Cardiac fibroblast (primary cell): Measurements from ENCODE around the gene TSSK1B.
"Not testable (repeated sequence)": the region's sequence is repeated elsewhere in the genome, so short reads cannot be mapped to it uniquely, and the experiment has no call there.

Source experiments
- DNase-seq, 2 donors: peaks; one replicate each; pipeline versions ENCODE4 v3.0.0 to v3.0.0-alpha.2; 2010; ENCODE audit warnings: low read depth in 2 of 2
- H3K4me3 ChIP-seq, 2 donors: replicated peaks in 1 of 2; 1 replicate in 1 of 2; 2 replicates in 1 of 2; pipeline ENCODE4 v1.5.1; 2011; ENCODE audit warnings: low read depth in 2 of 2, low read length in 2 of 2, mild to moderate bottlenecking in 2 of 2, moderate library complexity in 1 of 2
- TF ChIP-seq, protein P1 (sequence below): IDR thresholded peaks from one replicate; pipeline ENCODE4 v1.5.1; 2011; ENCODE audit warnings: low read depth, mild to moderate bottlenecking, low read length, inconsistent platforms

Gene TSSK1B, protein sequence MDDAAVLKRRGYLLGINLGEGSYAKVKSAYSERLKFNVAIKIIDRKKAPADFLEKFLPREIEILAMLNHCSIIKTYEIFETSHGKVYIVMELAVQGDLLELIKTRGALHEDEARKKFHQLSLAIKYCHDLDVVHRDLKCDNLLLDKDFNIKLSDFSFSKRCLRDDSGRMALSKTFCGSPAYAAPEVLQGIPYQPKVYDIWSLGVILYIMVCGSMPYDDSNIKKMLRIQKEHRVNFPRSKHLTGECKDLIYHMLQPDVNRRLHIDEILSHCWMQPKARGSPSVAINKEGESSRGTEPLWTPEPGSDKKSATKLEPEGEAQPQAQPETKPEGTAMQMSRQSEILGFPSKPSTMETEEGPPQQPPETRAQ

DNA sequence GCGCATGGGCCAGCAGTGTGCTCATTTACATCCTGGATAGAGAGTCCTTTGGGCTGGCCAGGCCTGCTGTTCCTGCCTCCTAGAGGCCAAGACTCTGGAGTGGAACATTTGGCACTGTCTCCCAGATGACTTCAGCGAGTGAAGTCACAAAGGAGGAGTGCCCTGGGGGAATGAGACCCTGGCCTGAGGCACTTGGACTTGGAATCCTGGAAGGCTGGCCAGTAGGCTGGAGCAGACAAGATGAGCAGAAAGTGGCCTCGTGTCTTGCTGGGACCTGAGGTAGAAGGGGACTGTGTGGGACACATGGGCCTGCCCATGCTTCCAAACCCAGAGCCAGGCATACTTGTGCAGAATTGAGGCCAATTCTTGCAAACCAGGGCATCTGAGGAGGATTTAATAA is at the start of gene TSSK1B:
Gene TSSK1B (minus strand): TSS at position 101 of the 400 bp plus-strand sequence. CDS start 150 bp downstream, outside the sequence.
- no peak within 1 kb of the TSS for H3K4me3 ChIP-seq
- TF ChIP-seq, protein P1, sequence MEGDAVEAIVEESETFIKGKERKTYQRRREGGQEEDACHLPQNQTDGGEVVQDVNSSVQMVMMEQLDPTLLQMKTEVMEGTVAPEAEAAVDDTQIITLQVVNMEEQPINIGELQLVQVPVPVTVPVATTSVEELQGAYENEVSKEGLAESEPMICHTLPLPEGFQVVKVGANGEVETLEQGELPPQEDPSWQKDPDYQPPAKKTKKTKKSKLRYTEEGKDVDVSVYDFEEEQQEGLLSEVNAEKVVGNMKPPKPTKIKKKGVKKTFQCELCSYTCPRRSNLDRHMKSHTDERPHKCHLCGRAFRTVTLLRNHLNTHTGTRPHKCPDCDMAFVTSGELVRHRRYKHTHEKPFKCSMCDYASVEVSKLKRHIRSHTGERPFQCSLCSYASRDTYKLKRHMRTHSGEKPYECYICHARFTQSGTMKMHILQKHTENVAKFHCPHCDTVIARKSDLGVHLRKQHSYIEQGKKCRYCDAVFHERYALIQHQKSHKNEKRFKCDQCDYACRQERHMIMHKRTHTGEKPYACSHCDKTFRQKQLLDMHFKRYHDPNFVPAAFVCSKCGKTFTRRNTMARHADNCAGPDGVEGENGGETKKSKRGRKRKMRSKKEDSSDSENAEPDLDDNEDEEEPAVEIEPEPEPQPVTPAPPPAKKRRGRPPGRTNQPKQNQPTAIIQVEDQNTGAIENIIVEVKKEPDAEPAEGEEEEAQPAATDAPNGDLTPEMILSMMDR: no peak
- DNase-seq: no peak

DNA sequence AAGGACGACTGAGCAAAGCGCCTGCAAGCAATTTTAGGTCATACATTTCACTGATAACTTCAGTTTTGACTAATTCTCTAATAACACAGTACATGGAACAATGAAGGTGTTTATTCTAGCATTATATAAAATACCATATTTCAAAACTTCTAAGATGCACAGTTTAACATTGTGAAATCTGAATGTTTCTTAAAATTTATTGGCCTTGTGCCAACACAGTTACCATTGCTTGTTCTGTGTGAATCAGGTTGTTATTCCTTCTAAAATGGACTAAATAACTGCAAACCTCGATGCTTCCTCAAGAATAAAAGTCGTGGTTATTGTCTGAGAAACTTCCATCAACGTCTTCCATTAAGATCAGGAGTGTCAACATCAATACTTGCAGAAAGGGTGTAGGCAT is 45.5 kb upstream of the TSSK1B start:
- H3K4me3 ChIP-seq: no peak overlapping the region
- DNase-seq: peak; percentile 34 to 36
- TF ChIP-seq, protein P1: no peak

DNA sequence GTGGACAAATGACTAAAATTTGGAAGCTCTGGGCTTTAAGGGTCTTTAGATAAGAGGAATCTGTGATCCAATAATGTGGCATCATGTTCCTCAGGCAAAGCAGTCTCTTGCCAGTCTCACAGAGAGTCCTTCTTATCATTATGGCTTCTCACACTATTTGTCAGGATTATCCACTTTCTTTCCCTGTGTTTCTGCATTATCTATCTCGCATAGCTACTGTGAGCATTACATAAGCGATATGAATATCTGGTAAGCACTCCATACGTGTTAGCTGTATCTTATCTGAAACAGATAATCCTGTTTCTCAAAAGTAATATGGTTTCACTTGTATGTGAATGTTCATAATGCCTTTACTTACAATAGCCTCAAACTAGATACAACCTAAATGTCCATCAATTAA is 43.9 kb upstream of the TSSK1B start:
- no peak overlapping the region for H3K4me3 ChIP-seq
- DNase-seq: no peak
- TF ChIP-seq, protein P1: no peak

DNA sequence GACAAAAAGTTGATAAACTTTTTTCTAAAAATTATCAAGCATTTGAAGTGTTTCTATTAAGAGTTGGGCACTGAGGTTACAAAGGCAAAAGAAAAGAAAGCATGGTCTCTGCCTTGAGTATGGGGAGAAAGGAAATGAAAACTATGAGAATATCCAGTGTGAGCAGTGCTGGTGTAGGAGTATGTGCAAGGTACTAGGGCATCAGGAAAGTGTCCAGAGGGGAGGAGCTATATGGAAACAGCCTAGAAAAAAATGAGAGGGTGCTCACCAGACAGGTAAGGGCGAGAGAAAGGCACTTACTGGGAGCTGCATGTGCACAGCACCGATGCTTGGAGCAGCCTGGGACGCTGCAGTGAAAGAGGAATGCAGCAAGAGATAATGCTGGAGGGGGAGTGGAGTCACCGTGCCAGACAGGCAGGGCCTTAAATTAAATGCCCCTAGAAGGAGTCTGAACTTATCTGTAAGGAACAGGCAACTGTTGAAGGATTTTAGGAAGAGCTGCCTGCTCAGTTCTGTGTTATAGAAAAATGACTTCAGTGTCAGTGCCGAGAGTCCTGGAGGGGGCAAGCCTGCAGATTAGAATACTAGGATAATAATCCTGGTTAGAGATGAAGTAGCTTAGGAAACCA is 39.4 kb upstream of the TSSK1B start:
- TF ChIP-seq, protein P1: no peak
- no peak overlapping the region for H3K4me3 ChIP-seq
- DNase-seq: peak in 1 of 2 donors; percentile 51

DNA sequence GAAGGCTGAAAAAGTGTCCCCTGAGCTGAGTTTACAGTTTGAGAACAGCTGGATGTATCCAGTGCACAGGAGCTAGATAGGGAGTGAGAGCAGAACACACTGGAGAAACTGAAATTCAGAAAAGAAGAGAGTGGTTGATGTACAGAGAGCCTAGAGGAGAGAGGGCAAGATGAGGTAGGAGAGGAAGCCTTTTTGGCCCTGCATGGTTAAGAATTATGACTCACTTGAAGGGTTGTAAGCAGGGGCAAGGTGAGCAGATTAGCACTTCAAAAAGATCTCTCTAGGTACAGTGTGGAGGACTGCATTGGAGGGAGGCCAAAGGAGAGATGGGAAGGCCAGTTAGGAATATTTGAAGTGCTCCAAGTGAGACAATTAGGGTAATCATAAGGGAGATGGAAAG is 28.2 kb upstream of the TSSK1B start:
- TF ChIP-seq, protein P1: no peak
- DNase-seq: no peak
- no peak overlapping the region for H3K4me3 ChIP-seq

DNA sequence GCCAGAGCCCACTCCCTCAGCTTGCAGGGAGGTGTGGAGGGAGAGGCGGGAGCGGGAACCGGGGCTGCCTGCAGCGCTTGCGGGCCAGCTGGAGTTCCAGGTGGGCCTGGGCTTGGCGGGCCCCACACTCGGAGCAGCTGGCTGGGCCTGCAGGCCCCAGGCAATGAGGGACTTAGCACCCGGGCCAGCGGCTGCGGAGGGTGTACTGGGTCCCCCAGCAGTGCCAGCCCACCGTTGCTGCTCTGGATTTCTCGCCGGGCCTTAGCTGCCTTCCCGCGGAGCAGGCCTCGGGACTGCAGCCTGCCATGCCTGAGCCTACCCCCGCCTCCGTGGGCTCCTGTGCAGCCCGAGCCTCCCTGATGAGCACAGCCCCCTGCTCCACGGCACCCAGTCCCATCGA is 22.3 kb upstream of the TSSK1B start:
- DNase-seq, H3K4me3 ChIP-seq: not testable (repeated sequence)

DNA sequence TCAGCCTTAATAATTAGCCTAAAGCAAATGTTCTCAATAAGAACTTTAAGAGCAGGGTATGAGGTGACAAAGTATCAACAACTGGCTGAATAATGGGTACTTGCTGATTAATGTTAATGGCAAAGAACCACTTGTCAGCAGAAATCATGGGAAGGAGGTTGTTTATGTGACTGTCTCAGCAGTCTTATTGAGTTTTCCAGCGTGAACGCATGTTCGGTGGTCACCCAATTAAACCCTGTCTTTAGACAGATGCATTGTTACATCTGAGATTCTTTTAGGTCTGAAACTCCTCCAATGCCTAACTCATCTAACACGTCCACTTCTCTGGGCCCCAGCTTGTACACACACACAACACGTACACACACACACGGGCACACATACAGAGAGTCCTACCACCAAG is 18.2 kb upstream of the TSSK1B start:
- TF ChIP-seq, protein P1: no peak
- no peak overlapping the region for H3K4me3 ChIP-seq
- no peak for DNase-seq
